ENCODE measurements around the gene TFDP1. TPM values are rescaled to one million over a fixed set of nuclear protein-coding genes. Genes with fewer than 3 reads are reported as not detected.

TFDP1 gene
- total RNA-seq, 1 donor: 83.8 TPM

GRCh38 chr13:113643593-113643992 lies 59.0 kb downstream of the TFDP1 start:
- no peak overlapping the region for H3K4me3 ChIP-seq (ENCODE audit: low read depth, low read length)
- TF ChIP-seq CTCF (IDR thresholded peaks at IDR 0.05; ENCODE audit: insufficient read depth, low read depth, low read length): no peak
- no peak for DNase-seq (ENCODE audit: low read depth)

DNA sequence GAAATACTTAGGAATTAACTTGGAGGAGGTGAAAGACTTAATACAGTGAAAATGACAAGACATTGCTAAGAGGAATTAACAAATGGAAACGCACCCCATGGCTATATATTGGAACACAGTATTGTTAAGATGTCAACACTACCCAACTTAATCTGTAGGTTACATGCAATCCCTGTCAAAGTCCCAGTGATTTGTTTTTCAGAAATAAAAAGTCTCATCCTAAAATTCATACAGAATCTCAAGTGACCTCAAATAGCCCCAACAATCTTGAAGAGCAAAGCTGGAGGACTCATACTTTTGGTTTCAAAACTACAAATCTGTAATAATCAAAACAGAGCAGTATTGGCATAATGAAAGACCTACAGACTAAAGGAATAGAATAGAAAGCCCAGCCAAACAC lies 60.2 kb downstream of the TFDP1 start:
- H3K4me3 ChIP-seq (ENCODE audit: low read depth, low read length): no peak overlapping the region
- no peak for TF ChIP-seq CTCF (IDR thresholded peaks at IDR 0.05; ENCODE audit: insufficient read depth, low read depth, low read length)
- no peak for DNase-seq (ENCODE audit: low read depth)

GRCh38 chr13:113645329-113645728 lies 60.8 kb downstream of the TFDP1 start:
- TF ChIP-seq CTCF (IDR thresholded peaks at IDR 0.05; ENCODE audit: insufficient read depth, low read depth, low read length): no peak
- H3K4me3 ChIP-seq (ENCODE audit: low read depth, low read length): no peak overlapping the region
- DNase-seq (ENCODE audit: low read depth): no peak

- TF ChIP-seq CTCF (IDR thresholded peaks at IDR 0.05; ENCODE audit: insufficient read depth, low read depth, low read length): no peak
These were observed 61.8 kb downstream of the TFDP1 start for GRCh38 chr13:113646376-113646775.

GRCh38 chr13:113646921-113647340 lies 62.4 kb downstream of the TFDP1 start:
- no peak for TF ChIP-seq CTCF (IDR thresholded peaks at IDR 0.05; ENCODE audit: insufficient read depth, low read depth, low read length)
- no peak for DNase-seq (ENCODE audit: low read depth)
- H3K4me3 ChIP-seq (ENCODE audit: low read depth, low read length): no peak overlapping the region

More at GRCh38 chr13:113646376-113646775, 61.8 kb downstream of the TFDP1 start:
- DNase-seq (ENCODE audit: low read depth): no peak
- no peak overlapping the region for H3K4me3 ChIP-seq (ENCODE audit: low read depth, low read length)

GRCh38 chr13:113647351-113648215 lies 63.0 kb downstream of the TFDP1 start:
- H3K4me3 ChIP-seq (ENCODE audit: low read depth, low read length): no peak overlapping the region
- TF ChIP-seq CTCF (IDR thresholded peaks at IDR 0.05; ENCODE audit: insufficient read depth, low read depth, low read length): no peak
- DNase-seq (ENCODE audit: low read depth): peak; percentile 13

Measured in fibroblast of villous mesenchyme (primary cell).